GM15510 (cell line): ENCODE results near the gene DHODH.

Experiments
- POLR2A ChIP-seq: IDR thresholded peaks from 3 replicates; pipeline ENCODE4 v1.6.1; 2011; ENCODE audit warnings: borderline replicate concordance; ENCODE audit not compliant: insufficient read length; ENCODE audit errors: extremely low read depth

DHODH gene

GRCh38 chr16:72008424-72009216 lies at the start of gene DHODH:
DHODH (plus strand) TSS chr16:72008744; CDS start chr16:72008765, 21 bp downstream.
- TF ChIP-seq POLR2A: peak; percentile 80

GRCh38 chr16:71961066-71962039 lies 47.2 kb upstream of the DHODH start:
- TF ChIP-seq POLR2A: no peak

- TF ChIP-seq POLR2A: no peak
These were observed 45.2 kb upstream of the DHODH start for GRCh38 chr16:71963125-71963875.

GRCh38 chr16:71965223-71965622 lies 43.3 kb upstream of the DHODH start:
- TF ChIP-seq POLR2A: no peak

- no peak for TF ChIP-seq POLR2A
These were observed 41.6 kb upstream of the DHODH start for GRCh38 chr16:71966932-71967331.

GRCh38 chr16:71969353-71969752 lies 39.2 kb upstream of the DHODH start:
- no peak for TF ChIP-seq POLR2A

- no peak for TF ChIP-seq POLR2A
These were observed 37.0 kb upstream of the DHODH start for GRCh38 chr16:71971571-71971970.

GRCh38 chr16:71972356-71972755 lies 36.2 kb upstream of the DHODH start:
- TF ChIP-seq POLR2A: no peak

- no peak for TF ChIP-seq POLR2A
These were observed 35.5 kb upstream of the DHODH start for GRCh38 chr16:71973001-71973400.

GRCh38 chr16:71974068-71974818 lies 34.3 kb upstream of the DHODH start:
- TF ChIP-seq POLR2A: no peak

GRCh38 chr16:71985262-71985974 lies 23.1 kb upstream of the DHODH start:
- no peak for TF ChIP-seq POLR2A

- TF ChIP-seq POLR2A: no peak
These were observed 22.4 kb upstream of the DHODH start for GRCh38 chr16:71986131-71986530.

GRCh38 chr16:71995038-71995437 lies 13.5 kb upstream of the DHODH start:
- no peak for TF ChIP-seq POLR2A
